NCI-H748 (cell line): ENCODE data around the gene HOXA4.

Experiments used
- DNase-seq: peaks from one replicate; lab custom pipeline; 2025; ENCODE audit not compliant: unreplicated experiment; lab: John Stamatoyannopoulos, UW

The HOXA4 gene

DNA sequence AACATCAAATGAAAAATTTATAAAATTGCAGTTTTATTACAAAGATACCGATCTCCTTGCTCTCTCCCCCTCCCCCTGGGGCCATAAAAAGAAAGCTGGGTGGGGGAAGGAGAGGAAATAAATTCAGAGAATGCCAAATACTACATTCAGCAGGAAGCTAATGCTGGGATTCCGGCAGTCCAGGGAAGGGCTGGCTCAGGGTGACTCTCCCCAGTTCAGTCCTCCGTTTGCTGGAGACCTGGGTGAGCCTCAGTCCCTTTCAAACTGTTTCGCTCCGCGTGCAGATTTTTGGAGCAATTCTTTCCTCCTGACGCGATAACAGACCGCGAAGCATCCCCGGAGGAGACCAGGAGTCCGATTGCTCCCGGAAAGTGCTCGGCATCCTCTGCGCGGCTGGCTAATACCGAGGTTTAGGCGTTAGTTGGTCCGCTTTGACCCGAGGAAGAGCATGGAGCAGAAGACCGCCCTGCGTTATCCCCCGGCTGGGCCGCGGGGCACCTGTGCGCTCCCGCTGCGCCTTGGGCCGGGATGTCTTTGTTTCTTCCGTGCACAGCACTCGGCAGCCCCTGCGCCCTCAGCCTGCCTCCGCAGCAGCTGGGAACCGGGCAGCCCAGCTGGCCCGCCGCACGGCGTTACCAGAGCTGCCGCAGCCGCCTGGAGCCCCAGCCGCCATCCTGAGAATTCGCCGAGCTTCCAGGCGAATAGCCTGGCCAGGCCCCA, 24.2 kb downstream of the HOXA4 start:
- no peak for DNase-seq

DNA sequence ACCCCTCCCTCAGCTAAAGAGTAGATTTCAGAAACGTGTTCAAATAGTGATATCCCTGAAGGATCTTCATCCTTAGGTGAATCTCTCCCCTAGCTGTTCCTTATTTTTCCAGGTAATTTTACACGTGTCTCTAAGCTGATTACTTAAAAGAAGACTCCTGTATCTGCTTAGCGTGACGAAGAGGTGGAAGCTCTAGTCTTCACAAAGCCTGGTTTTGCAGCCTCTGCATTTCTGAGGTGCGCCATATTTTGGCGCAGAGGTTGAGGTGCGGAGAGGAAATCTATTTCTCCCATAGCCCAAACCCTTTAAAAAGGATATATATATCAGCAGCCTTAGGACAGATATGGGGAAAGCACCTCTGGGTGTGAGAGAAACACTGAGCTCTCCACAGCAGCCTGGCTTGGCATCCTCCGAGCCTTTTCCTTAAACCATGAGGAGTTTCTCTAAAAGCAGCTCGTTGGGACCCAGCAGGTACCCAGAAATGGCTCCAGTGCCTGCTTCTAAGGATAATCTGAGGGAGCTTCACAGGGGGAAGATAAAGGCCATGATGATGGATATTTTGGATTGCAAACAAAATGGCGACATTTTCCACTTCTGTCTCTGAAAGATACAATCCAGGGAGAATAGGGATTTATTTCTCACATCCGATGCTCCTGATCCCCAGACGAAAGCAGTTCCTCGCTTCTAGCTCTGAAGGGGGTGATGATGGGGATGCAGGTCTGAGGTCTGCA, 25.1 kb downstream of the HOXA4 start:
- DNase-seq, result no peak

GRCh38 chr7:27104341-27105058, 26.1 kb downstream of the HOXA4 start:
- DNase-seq, result no peak

- DNase-seq, result peak; percentile 65
Measured at GRCh38 chr7:27103489-27104226, 26.9 kb downstream of the HOXA4 start.

- peak; percentile 25 for DNase-seq
Measured at GRCh38 chr7:27102581-27103442, 27.7 kb downstream of the HOXA4 start, which contains the start of gene HOXA2. HOXA2 (minus strand) TSS chr7:27102683; CDS start chr7:27102500, 183 bp downstream.

GRCh38 chr7:27101957-27102580, 28.5 kb downstream of the HOXA4 start:
- DNase-seq, result no peak

DNA sequence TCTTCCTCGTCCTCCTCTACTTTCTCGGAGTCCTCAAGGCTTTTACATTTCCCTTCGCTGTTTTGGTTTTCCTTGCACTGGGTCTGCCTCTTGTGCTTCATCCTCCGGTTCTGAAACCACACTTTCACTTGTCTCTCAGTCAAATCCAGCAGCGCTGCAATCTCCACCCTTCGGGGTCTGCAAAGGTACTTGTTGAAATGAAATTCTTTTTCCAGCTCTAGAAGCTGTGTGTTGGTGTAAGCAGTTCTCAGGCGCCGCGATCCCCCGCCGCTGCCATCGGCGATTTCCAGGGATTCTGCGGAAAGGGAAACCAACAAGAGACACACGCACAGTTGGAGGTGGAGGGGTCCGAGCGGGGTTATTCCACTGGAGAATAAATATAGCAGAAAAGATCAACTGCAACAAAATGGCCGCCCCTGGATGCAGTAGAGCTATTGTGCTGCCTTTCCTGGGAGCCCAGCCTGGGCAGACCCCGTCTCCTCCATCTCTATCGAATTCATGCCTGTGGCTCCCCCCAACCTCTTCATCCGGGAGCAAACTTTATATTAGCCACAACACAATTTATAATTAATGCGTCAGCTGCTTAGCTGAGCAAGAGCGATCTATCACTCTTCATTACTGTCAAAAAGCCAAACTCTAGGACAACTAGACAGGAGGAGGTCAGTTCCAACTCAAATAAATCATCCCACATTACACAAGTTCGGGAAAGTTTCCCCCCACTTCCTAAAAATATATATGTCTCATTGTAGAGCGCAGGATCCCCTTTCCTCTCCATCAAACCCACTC, 29.2 kb downstream of the HOXA4 start:
- DNase-seq, result no peak

DNA sequence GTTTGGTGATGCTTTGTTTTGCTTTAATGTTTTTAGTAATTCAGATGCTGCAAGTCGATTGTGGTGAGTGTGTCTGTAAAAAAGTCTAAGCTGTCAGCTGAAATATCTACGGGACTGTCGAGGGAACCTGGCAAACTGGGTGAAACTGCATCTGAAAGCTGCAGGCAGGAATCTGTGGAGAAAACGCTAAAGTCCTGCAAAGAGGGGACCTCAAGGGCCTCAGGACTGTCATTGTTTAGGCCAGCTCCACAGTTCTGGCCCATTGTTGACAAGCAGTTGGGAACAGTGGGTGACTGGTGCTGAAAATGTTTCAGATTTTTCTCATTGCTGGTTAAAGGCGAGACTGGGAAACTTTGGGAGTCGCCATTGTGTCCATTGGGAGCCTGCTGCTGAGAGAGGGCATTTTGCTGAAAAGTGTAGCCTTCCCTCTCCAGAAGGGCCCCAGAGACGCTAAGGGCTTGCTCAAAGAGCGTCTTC, 29.8 kb downstream of the HOXA4 start:
- DNase-seq, result no peak

DNA sequence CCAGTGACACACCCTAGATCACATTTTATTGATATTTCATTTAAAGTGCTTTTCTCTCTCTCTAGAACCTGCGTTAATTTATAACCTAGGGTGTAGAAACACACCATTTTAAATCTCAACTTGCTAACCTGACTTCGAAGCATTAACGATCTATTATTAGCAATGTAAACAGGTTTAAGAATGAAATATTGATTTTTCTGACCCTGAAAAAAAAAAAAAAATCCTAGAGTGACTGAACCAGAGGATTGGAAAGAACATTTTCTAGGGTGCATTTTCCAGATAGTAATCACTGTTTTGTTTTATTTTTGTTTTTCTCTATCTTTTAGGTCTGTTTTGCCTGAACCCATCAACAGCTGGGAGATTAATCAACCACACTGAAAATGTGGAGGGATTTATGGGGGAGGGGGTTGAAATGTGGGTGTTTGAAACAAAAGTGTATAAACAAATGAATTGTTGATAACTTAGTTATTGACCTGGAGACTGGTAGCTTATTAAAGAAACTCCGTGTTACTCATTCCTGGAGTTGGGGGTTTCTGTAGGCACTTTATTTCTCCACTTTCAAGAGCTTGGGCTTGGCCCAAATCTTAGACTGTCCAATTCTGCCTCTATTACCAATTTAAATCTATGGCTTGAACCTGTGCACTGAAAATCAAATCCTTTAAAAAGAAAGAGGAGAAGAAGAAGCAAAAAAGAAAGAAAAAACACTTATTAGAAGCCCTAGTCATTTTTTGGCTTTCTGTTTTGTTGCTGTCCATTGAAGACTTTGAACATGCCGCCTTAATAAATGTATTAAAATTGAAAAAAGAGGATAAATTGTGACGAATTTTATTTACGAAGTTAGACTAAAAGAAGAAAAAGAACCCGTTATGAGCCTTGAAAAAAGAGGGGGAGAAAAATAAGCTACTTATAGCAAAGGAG, 30.8 kb downstream of the HOXA4 start:
- no peak for DNase-seq

DNA sequence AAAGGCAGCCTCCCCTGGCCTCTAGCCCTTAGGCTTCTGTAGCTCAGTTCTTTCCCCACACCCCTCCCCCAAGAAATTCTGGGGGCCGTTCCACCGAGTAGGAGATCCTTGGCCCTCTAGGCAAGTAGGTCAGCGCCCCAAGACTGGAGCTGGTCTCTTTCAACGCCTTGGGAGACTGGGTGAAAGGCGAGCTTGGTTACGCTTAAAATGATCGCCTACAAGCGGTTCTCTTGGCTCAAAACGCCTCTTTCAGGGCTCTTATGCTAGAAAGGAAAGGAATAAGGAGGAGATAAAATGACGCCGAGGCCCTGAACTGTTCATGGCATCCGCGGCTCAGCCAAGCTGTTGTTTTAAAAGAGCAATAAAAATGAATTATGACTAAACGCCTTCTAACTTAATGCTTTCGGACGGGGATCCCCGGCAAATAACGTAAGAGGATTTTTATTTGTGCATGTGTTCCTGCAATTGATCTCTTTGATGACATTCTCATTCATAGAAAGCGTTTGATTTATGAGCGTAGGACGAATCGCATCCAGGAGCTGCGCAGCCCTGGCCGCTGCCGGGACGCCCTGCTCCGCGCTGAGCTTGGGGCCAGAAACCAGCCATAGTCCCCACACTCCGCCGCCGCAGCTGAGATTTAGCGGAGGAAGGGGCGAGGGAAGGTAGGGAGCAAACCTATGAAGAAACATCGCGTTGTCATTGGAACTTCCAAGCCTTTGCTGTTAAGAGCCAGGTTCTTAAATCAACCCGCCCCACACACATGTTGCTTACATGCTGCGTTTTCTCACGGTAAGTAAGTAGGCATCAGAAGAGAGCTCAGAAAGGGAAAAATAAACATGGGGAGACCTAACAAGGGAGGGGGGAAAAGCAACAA, 31.7 kb downstream of the HOXA4 start:
- peak; percentile 40 for DNase-seq

- DNase-seq, result no peak
Measured at GRCh38 chr7:27097686-27098577, 32.6 kb downstream of the HOXA4 start.

DNA sequence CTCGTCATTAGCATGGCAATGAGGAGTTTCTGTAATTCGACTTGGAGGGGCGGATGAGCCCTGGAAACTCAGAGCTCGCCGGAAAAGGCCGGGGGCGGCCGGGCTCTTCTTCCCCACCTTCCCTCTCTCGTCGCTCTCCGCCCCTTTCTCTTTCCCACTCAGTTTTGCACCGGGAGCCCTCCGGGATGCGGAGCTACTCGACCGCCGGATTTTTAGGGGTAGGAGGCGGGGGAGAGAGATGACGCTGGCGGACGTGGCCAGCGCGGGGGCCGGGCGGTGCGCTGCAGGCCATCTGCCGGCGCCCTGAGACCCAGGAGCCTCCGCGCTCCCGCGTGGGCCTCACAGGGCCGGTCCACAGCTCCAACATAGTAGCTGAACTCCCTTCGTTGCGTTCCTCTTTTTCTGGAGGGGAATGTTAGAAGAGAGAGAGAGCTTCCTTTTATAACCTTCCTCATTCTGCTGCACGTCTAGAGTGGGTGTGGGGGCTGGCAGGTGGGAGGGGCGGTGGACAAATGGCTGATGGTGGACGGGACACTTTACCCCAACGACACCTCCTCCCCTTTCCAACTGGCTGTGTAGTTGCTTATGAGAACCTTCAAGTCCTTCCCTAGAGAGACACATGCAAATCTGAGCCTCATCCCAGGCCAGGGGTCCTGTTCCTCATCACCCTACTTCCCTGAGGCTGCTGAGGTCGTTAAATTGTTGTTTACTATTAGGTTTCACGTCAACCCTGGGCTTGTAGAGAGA, 33.6 kb downstream of the HOXA4 start:
- peak; percentile 62 for DNase-seq

DNA sequence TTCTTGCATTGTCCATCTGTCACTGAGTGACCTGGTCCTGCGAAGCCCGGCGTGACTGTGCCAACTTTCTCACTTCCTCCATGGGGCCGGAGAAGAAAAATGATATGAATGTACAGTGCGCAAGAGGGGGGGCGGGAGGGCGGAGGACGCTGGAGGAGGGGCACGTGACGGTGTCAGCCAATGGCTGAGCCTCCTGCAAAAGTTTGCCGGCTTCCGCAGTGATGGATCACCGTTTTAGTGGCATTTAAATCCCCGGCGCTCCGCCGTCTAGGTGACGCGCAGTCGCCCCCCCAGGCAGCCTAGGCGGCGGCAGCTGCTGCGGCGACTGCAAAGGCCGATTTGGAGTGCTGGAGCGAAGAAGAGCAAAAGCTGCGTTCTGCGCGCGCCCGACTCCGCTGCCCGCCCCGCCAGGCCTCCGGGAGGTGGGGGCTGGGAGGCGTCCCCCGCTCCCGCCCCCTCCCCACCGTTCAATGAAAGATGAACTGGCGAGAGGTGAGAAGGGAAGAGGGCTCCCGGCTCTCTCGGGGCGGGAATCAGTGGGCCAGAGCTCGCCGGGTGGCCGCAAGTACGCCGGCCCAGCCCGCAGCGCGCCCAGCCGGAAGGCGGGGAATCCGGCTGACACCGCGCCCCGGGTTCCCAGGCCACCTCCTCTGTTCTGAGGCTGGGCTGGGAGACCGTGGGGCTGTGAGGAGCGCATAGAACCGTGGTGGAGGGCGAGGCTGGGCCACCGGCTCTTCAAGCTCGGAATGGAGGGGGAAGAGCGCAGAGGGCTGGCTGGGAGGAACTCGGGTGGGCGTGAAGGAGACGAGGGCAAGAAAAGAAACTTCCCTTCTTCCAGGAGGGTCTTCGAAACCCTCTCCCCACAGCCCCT, 34.4 kb downstream of the HOXA4 start, which contains the start of gene HOXA1:
Gene HOXA1, minus strand, starts transcription at position 104 of the 871 bp plus-strand sequence. Its CDS starts 88 bp downstream, at position 16.
- peak; percentile 95 for DNase-seq
